GM12865 (cell line): ENCODE measurements around the gene TNXB.

Experiments
- DNase-seq: peaks from one replicate; pipeline ENCODE4 v3.0.0; 2010; ENCODE audit warnings: low read depth
- H3K4me3 ChIP-seq: 2 replicates; pipeline ENCODE4 v1.5.1; 2011; ENCODE audit warnings: mild to moderate bottlenecking, low read depth, low read length, control low read depth
- TF ChIP-seq, protein P1 (sequence below): IDR thresholded peaks from 2 replicates; pipeline ENCODE4 v1.5.1; 2011; ENCODE audit warnings: low read length, control low read depth, low read depth, inconsistent platforms; ENCODE audit not compliant: insufficient read depth; ENCODE audit errors: missing control alignments

The TNXB gene

GRCh38 chr6:32115623-32116022 lies 6.5 kb upstream of the TNXB start:
- TF ChIP-seq, protein P1, sequence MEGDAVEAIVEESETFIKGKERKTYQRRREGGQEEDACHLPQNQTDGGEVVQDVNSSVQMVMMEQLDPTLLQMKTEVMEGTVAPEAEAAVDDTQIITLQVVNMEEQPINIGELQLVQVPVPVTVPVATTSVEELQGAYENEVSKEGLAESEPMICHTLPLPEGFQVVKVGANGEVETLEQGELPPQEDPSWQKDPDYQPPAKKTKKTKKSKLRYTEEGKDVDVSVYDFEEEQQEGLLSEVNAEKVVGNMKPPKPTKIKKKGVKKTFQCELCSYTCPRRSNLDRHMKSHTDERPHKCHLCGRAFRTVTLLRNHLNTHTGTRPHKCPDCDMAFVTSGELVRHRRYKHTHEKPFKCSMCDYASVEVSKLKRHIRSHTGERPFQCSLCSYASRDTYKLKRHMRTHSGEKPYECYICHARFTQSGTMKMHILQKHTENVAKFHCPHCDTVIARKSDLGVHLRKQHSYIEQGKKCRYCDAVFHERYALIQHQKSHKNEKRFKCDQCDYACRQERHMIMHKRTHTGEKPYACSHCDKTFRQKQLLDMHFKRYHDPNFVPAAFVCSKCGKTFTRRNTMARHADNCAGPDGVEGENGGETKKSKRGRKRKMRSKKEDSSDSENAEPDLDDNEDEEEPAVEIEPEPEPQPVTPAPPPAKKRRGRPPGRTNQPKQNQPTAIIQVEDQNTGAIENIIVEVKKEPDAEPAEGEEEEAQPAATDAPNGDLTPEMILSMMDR = no peak

GRCh38 chr6:32114796-32115195 lies 5.7 kb upstream of the TNXB start:
- no peak for DNase-seq
- TF ChIP-seq, protein P1 = no peak

More at GRCh38 chr6:32115623-32116022, 6.5 kb upstream of the TNXB start:
- H3K4me3 ChIP-seq = no peak overlapping the region
- DNase-seq = no peak

GRCh38 chr6:32113386-32114352 lies 4.5 kb upstream of the TNXB start:
- TF ChIP-seq, protein P1 = no peak
- DNase-seq = no peak
- no peak overlapping the region for H3K4me3 ChIP-seq

More at GRCh38 chr6:32114796-32115195, 5.7 kb upstream of the TNXB start:
- H3K4me3 ChIP-seq = no peak overlapping the region

DNA sequence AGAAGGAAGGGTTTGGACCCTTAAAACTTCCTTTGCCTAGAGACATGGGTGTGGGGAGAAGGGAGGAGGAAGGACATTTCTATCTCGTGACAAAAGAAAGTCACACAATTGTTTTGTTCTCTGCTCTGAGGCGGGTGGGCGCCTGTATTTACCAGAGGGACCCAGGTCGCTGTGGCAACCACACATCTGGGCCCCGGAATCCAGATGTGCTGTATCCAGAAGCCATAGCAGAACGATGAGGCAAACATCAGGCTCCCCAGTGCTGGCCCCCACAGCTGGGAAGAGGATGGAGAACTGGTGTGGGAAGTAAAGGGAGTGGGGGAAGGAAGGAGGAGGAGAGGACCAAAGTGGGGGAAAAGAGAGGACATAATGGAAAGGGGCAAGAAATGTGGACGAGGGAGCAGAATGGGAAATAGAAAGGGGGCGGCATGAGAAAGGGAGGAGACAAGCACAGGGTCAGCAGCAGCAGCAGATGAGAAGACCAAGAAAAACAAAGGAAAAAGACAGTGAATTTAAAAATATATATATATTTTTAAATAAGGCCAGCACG lies 3.4 kb upstream of the TNXB start:
- TF ChIP-seq, protein P1 = no peak
- DNase-seq = no peak

DNA sequence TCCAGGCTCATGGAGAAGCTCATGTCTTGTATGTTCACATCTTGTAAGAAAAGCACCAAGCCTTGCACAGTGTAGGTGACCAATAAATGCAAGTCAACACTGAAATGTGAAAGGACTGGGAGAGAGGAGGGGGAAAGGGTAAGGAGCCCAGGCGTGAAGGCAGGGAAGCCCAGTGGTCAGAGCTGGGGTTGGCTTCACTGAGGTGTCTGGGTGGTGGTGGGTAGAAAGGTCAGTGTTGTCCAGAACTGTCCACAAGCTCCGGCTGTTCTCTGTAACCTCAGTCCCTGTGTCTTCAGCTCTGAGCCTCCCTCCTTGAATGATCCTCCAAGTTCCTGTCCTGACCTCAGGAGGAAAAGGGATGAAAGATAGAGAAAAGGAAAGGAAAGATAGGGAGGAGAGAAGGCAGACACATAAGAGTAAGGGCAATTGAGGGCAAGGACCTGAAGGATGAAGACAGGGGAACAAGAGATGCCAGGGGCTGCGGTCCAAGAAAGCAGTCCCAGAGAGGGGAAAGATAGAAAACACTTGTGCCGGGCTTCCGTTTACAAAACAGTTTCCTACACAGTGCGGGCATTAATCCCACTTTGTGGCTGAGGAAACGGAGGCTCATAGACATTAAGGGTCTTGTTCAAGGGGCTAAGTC lies 2.4 kb upstream of the TNXB start:
- H3K4me3 ChIP-seq = no peak overlapping the region
- DNase-seq = no peak
- TF ChIP-seq, protein P1 = no peak

More for the DNA sequence above, 3.4 kb upstream of the TNXB start:
- no peak overlapping the region for H3K4me3 ChIP-seq

GRCh38 chr6:32110632-32111031 lies 1.5 kb upstream of the TNXB start:
- TF ChIP-seq, protein P1 = no peak
- H3K4me3 ChIP-seq = no peak overlapping the region
- DNase-seq = no peak
